ENCODE data around the gene STT3A.

The STT3A gene

GRCh38 chr11:125591649-125592304 lies 875 bp upstream of the STT3A start:
- peak; percentile 76 to 91 (median 83) for DNase-seq

- peak; percentile 32 to 34 (median 33) for DNase-seq
Observed at GRCh38 chr11:125593114-125593820, 615 bp downstream of the STT3A start.

GRCh38 chr11:125594958-125595357 lies 2.3 kb downstream of the STT3A start:
- peak in 2 of 3 donors; percentile 22 to 24 for DNase-seq

- DNase-seq, result no peak
Observed at GRCh38 chr11:125600663-125601062, 8.0 kb downstream of the STT3A start.

- no peak for DNase-seq
Observed at GRCh38 chr11:125603207-125603606, 10.6 kb downstream of the STT3A start.

GRCh38 chr11:125605417-125605816 lies 12.8 kb downstream of the STT3A start:
- no peak for DNase-seq

GRCh38 chr11:125609545-125609944 lies 16.9 kb downstream of the STT3A start:
- no peak for DNase-seq

GRCh38 chr11:125618383-125618782 lies 25.7 kb downstream of the STT3A start:
- DNase-seq, result no peak

- DNase-seq, result peak in 1 of 3 donors; percentile 15
Observed at GRCh38 chr11:125621995-125622394, 29.3 kb downstream of the STT3A start.

- DNase-seq, result no peak
Observed at GRCh38 chr11:125623064-125623463, 30.4 kb downstream of the STT3A start.

GRCh38 chr11:125624756-125625213 lies 32.1 kb downstream of the STT3A start, which contains the start of gene CHEK1:
CHEK1 (plus strand) TSS chr11:125625163; CDS start chr11:125626769, 1,606 bp downstream.
- DNase-seq, result no peak

- no peak for DNase-seq
Observed at GRCh38 chr11:125625225-125625629, 32.6 kb downstream of the STT3A start.

GRCh38 chr11:125625630-125626287 lies 33.1 kb downstream of the STT3A start:
- peak; percentile 89 to 95 (median 94) for DNase-seq

- no peak for DNase-seq
Observed at GRCh38 chr11:125626288-125626950, 33.8 kb downstream of the STT3A start.

- DNase-seq, result no peak
Observed at GRCh38 chr11:125627236-125627910, 34.7 kb downstream of the STT3A start.

- no peak for DNase-seq
Observed at GRCh38 chr11:125637840-125638239, 45.2 kb downstream of the STT3A start.

GRCh38 chr11:125638315-125638714 lies 45.7 kb downstream of the STT3A start:
- DNase-seq, result no peak

- DNase-seq, result no peak
Observed at GRCh38 chr11:125645871-125646270, 53.2 kb downstream of the STT3A start.

- DNase-seq, result no peak
Observed at GRCh38 chr11:125649465-125650166, 57.0 kb downstream of the STT3A start.

- DNase-seq, result no peak
Observed at GRCh38 chr11:125662689-125663088, 70.0 kb downstream of the STT3A start.

GRCh38 chr11:125663910-125664309 lies 71.3 kb downstream of the STT3A start:
- no peak for DNase-seq

GRCh38 chr11:125667151-125667550 lies 74.5 kb downstream of the STT3A start:
- no peak for DNase-seq

All from suppressor macrophage treated with lipopolysaccharide for 1 hour (primary cell).